Transverse colon (tissue), 4 donors: ENCODE data around the gene PLK2.

Experiments used
- CTCF ChIP-seq, 5 experiments: fragments of 200-600 bp in 3 of 5; fragments of 450-650 bp in 2 of 5; sonication (generic) in 3 of 5; IDR thresholded peaks; 1 replicate in 2 of 5; 2 replicates in 3 of 5; pipeline ENCODE4 v1.5.1; 2016 to 2017; ENCODE audit warnings: antibody characterized with exemption in 5 of 5, inconsistent platforms in 3 of 5, mild to moderate bottlenecking in 2 of 5, moderate library complexity in 1 of 5
- EP300 ChIP-seq: sonication (generic); formaldehyde crosslinking; IDR thresholded peaks from one replicate; pipeline ENCODE4 v1.6.1; 2017; ENCODE audit warnings: antibody characterized with exemption, low read depth
- POLR2A ChIP-seq: fragments of 450-650 bp; IDR thresholded peaks from one replicate; pipeline ENCODE4 v1.6.1; 2016; ENCODE audit warnings: antibody characterized with exemption, mild to moderate bottlenecking, moderate library complexity
- POLR2AphosphoS5 ChIP-seq, 3 donors: sonication (generic); formaldehyde crosslinking; IDR thresholded peaks; one replicate each; pipeline ENCODE4 v1.6.1; 2016; ENCODE audit warnings: antibody characterized with exemption in 3 of 3

- TF ChIP-seq CTCF (IDR thresholded peaks at IDR 0.05) (no peak), EP300 (no peak), POLR2AphosphoS5 (IDR thresholded peaks at IDR 0.05) (no peak), POLR2A (no peak)
These were observed 1.6 kb downstream of the PLK2 start for GRCh38 chr5:58458141-58458742.
